ENCODE measurements around the gene PHLPP1. TPM values are rescaled to one million over a fixed set of nuclear protein-coding genes. Genes with fewer than 3 reads are reported as not detected.
A peak's percentile ranks its signal among the peaks of the same experiment; 100 is the strongest.

Gene PHLPP1
- polyA plus RNA-seq, 1 donor = 11.6 TPM

GRCh38 chr18:62856294-62856693 is 141.0 kb downstream of the PHLPP1 start:
- no peak for DNase-seq

GRCh38 chr18:62857263-62857976 is 142.1 kb downstream of the PHLPP1 start:
- DNase-seq = no peak

DNA sequence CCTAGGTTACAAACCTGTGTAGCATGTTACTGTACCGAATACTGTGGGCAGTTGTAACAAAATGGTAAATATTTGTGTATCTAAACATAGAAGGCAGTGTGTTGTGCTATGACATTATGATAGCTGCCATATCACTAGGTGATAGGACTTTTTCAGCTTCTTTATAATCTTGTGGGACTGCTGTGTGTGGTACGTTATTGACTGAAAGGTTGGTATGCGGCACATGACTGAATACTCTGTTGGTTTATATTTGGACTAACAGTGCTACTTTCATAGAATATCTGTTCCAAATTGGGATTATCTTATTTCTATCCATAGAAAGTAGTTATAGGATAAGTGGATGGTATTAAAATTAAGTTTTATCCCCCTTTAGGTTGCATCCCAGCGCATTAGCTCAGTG is 144.7 kb downstream of the PHLPP1 start:
- no peak for DNase-seq

DNA sequence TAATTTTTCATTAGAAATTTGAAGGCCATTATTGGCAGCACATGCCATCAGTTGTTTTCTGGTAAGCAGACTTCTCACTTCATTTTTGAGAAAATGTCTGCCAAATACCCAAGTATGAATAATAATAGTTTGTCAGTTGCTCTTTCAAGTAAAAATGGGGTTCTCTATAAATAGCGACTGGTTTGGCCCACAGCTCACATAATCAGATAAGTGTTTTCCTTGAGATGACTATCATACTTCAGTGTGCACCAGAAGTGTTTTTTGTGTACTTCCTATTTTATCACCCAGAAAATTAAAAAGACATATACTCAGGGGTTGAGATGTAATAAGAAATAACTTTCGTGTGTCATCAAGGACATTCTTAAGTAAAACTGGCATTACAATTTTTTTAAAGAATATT is 147.1 kb downstream of the PHLPP1 start:
- DNase-seq = no peak

DNA sequence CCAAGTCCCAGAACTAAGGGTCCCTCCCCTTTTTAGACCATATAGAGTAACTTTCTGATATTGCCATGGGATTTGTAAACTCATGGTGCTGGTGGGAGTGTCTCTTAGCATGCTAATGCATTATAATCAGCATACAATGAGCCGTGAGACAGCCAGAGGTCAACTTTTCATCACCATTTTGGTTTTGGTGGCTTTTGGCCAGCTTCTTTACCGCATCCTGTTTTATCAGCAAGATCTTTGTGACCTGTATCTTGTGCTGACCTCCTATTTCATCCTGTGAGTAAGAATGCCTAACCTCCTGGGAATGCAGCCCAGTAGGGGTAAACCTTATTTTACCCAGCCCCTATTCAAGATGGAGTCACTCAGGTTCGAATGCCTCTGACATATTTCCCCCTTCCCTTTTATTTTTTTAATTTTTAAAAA is 148.2 kb downstream of the PHLPP1 start:
- no peak for DNase-seq

- no peak for DNase-seq
These were observed 150.2 kb downstream of the PHLPP1 start for GRCh38 chr18:62865498-62865897.

DNA sequence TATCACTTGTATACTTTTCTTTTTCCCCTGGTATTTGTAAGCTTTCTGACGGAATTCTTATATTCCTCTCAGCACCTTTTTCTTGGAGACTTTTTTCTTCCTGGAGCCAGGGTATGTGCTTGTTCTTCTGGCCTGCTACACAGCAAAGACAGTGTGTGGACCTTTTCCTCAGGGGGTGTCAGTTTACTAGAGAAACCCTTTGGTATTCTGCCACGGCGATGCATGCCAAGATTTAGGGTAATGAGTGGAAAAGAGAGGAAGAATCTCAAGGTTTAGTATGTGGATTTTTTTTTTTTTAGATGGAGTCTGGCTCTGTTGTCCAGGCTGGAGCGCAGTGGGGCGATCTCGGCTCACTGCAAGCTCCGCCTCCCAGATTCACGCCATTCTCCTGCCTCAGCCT is 152.2 kb downstream of the PHLPP1 start:
- no peak for DNase-seq

- no peak for DNase-seq
These were observed 153.3 kb downstream of the PHLPP1 start for GRCh38 chr18:62868645-62869044.

DNA sequence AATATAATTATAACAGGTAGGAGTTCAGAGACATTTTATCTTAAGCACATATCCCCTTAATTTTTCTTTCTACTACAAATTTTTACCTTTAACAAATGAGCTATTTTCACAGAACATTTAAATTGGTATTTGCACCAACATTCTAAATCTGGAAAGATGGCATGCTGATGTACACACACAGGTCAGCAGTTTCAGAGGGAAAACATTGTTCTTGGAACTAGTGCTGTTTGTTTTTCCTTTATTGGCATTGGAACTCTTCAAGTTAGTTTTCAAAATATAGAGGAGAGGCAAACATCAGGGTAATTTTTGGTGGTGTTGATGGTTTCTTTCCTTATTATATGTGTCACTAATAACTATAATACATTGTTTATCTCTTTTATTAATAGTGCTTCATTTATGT is 155.3 kb downstream of the PHLPP1 start:
- DNase-seq = no peak

DNA sequence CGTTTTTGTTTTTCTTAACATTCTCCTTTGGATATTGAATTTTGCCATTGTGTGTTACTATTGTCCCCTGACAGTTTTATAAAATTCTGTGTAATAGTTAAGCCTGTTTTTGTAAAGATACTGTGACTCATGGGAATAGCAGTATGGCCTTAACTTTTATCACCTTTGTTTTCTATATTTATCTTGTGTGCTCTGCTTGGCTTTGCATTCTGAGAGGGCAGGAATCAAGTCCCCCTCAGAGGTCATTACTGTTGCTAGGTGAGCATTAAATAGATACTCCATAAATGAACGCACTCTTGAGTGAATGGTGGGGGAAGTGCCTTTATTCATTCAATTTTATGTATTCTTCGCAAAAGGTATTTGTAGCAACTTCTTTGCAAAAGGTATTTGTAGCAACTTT is 160.0 kb downstream of the PHLPP1 start:
- no peak for DNase-seq

DNA sequence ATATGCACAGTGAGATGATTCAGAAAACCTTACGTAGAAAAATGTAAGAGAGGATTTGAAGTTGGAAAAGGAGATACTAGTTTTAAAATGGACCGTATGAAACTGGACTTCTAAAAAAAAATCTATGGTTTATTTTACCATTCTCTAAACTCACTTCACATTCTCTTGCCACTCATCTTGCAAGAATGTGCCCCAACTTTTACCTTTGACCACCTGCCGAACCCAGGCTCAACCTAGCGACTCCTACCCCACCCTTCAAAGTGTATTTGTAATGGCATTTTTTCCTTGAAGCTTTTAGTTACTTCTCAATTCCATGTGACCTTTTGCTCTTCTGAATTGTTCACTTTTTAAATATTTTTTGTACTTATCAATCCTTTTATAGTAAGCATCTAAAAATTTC is 160.8 kb downstream of the PHLPP1 start:
- no peak for DNase-seq

GRCh38 chr18:62876828-62877227 is 161.5 kb downstream of the PHLPP1 start:
- no peak for DNase-seq

DNA sequence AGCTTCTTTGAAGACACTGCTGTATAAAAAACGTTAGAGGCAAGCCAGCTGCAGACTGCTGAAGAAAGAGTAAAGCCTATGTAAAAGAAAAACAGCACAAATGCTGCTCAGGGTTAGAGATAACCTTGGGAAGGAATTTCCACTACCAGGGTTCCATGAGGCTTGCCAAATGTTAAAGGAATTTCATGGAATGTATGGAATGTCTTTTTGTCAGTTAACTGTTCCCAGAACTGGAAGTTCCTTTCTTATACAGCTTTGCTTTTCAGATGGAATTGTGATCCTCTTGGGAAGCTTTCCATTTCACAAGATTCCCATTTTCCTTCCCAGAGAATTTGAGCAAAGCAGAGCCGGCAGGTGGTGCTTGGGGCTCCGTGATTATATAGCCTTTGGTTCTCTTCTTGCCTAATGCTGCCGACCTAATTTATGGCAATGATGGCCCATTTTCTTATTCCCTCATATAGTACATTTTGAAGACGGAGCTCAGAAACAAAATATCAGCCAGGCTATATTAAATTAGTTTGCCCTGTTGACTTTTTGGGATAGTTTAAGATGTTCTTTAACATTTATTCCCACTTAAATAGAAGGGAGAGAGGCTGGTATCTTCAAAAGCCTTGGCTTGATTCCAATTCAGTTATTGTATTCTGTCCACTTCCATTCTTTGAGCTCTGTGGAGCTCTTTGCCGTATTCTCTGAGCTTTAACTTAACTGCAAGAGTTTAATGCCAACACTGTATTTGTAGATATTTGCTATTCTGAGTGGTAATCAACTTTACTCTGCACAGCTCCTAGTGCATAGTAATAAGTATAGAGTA is 162.3 kb downstream of the PHLPP1 start:
- peak; percentile 40 for DNase-seq

DNA sequence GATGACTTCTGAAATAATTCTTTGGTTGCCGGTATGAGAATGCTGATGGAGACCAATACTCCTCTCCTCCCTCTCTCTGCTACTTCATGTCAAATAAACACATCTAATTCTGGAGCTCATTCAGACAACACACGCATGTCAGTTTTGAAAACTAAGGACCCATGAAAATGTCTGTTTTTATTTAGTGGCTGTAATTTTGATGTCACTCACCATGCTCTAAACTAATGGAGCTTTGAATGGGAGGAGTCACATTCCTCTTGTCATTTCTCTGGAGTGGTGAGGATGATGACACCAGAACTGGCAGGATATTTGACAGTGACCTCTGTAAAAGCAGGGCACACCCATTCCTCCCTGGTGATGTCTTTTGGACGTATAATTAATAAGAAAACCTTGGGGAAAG is 163.0 kb downstream of the PHLPP1 start:
- DNase-seq = no peak

DNA sequence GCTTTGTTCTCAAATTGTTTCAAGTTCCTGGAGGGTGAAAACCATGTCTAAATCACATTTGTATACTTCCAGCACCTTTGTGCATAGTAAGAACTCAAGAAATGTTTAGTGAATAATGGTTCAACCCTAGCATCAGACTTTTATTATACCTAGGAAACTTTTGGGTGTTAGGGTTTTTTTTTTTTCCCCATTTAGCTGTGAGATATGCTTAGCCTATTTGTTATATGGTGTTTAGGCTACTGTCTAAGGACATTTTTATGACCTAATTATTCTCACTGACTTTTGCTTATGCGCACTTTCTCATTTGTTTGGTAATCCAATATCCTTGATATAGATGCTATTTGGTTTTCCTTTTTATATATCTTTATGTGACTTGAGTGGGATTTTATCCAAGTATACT is 164.7 kb downstream of the PHLPP1 start:
- no peak for DNase-seq

DNA sequence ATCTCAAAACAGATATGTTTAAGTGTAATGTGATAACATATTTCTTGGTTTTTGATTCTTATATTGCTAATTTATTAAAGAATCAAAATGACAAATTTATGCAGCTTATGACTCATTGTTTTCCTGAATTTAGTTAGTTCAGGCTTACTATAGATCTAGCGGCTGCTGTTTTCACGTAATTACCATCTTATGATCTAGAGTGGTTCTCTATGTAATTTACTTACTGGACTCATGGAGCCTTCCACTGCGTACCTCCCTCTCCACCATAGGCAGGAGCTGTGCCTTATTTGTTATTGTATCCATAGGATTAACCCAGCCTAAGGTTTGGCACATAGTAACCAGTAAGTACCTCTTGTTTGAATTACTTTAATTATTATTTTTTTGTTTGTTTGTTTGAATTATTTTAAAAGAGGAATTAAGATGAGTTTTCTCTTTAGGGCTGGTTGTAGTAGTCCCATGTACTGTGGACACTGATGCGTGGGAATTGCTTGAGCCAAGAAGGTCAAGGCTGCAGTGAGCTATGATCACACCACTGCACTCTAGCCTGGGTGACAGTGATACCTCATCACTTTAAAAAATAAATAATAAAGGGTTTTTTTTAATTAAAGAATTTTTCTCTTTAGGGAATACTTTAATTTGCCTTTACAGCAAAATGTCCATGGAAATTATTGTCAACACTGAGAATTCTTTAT is 165.5 kb downstream of the PHLPP1 start:
- no peak for DNase-seq

GRCh38 chr18:62881509-62882016 is 166.2 kb downstream of the PHLPP1 start:
- no peak for DNase-seq

DNA sequence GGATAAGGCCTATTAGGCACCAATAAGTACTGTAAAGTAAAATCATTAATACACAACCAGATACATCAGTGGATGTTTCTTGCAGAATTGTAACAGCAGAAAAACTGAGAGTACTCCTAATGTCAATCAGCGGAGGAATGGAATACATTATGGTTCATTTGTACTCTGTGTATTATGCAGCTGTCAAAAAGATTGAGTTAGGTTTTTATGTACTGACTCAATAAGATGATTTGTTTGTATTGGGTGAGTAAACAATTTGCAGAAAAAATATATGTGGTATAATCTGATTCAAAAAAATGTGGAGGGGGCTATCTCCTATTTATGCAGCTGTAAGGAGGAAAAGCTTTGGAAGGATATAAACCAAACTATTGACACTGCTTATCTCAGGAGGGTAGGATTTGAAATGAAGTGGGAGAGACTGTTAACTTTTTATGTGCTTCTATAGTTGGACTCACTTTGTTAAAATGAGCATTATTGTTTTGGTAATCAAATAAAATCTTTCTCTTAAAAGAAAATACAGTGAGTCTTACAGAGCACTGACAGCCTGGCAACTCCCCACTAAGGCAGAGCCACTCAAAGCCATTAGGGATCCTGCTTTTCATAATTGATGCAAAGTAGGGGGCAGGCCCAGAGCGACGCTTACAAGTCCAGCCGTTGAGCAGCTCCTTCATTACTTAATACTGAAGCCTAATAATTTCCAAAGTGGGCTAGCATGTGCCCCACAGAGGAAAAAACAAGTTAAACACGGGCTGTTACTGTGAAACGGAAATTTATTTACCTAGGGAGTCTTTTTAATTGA is 168.8 kb downstream of the PHLPP1 start:
- no peak for DNase-seq

GRCh38 chr18:62885804-62886203 is 170.5 kb downstream of the PHLPP1 start:
- DNase-seq = no peak

DNA sequence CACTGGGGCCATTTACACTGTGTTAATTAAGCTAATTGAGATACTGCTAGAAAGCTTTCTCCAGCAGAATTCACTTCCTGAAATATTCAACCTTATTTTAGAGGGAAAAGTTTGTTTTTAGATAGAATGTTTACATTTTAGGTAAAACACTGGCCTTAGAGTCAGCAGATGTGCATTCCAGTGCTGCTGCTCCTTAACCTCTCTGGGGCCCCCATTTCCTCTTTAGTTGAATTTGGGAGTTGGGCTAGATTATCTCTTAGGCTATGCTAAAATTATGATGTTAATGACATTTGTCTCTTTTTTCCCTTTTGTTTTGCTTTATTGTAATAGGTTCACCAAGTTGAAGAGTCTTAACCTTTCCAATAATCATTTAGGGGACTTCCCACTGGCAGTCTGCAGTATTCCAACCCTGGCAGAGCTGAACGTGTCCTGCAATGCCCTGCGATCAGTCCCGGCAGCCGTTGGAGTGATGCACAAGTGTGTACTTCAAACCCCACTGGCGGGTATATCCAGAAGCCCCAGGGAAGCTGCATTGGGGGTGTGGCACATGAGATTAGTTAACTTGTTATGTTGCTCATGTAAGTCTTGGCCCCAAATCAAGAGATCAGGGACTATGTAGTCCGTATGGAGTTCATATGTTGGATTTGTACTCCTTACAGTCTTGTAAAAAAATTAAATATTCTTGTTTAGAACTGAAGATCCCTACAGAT is 179.5 kb downstream of the PHLPP1 start:
- no peak for DNase-seq

DNA sequence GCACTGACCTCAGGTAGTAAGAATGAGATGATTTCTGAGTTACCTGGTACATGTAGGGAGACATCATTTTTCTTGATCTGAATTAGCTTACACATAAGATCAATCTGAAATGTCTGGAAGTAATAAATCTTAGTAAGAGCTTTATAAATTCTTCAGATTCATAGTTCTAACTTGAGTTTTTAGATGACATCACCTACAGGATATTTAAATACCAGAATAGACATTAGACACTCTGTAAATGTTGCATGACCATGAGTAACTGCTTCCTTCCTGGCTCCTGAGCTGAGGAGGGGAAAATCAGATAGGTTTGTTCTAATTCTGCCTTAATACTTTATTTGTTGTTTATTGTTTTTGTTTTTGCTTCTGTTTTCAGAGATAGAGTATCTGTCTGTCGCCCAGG is 181.8 kb downstream of the PHLPP1 start:
- no peak for DNase-seq

DNA sequence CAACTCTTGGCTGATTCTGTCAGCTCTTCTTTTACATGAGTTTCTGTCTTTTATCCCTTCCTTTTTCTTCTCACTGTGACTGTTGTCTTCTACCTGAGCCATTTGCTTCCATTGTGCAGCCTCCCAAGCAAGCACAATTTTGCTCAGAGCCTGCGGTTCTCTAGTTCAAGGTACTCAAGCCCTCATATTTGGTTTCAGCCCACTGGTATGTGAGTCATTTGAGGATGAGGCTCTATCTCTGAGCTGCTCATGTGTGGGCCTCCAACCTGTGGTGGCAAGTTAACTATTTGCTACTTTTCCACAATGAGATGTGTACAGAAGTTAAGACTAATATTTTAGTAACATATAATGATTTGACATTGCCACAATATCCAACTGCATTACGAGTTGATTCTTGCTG is 183.0 kb downstream of the PHLPP1 start:
- DNase-seq = no peak
